GM03348 (cell line): Measurements from ENCODE around the gene VAV1.
"Not testable (repeated sequence)": the region's sequence is repeated elsewhere in the genome, so short reads cannot be mapped to it uniquely, and the experiment has no call there.

Experiments used
- DNase-seq: peaks from one replicate; pipeline ENCODE4 v3.0.0; 2012; ENCODE audit warnings: low spot score

VAV1 gene

GRCh38 chr19:6852001-6852400, 79.5 kb downstream of the VAV1 start:
- DNase-seq: no peak

DNA sequence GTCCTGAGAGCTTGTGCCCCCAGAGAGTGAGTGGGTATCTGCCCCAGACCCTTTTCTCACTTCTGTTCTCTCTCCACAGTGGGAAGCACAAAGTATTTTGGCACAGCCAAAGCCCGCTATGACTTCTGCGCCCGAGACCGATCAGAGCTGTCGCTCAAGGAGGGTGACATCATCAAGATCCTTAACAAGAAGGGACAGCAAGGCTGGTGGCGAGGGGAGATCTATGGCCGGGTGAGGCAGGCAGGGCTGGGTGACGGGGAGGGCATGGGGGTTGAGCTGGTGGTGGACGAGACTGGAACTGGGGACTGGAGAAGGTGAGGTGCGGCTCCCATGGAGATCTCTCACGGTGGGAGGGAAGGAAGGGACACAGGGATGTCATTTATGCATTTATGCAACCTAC, 81.4 kb downstream of the VAV1 start:
- no peak for DNase-seq

GRCh38 chr19:6854758-6855157, 82.2 kb downstream of the VAV1 start:
- DNase-seq: no peak

GRCh38 chr19:6856749-6857372, 84.4 kb downstream of the VAV1 start:
- DNase-seq: no peak

- DNase-seq: no peak
These were observed 89.3 kb downstream of the VAV1 start for GRCh38 chr19:6861683-6862286.

DNA sequence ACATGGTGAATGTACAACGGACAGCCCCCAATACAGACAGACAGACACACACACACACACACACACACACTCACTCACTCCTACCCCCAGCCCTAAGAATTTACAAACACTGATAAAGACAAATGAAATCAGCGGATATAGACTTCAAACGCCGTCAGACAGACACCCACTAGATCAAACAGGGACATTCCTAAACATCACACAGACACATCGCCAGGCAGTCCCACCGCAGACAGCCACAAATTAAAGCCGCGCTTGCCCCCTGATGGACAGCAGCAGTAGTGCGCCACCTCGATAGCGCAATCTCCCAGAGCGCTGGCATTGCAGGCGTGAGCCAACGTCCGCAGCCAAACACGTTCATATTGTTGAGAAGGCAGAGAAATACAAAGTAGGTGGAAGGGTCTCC, 90.2 kb downstream of the VAV1 start:
- DNase-seq: peak; percentile 87

DNA sequence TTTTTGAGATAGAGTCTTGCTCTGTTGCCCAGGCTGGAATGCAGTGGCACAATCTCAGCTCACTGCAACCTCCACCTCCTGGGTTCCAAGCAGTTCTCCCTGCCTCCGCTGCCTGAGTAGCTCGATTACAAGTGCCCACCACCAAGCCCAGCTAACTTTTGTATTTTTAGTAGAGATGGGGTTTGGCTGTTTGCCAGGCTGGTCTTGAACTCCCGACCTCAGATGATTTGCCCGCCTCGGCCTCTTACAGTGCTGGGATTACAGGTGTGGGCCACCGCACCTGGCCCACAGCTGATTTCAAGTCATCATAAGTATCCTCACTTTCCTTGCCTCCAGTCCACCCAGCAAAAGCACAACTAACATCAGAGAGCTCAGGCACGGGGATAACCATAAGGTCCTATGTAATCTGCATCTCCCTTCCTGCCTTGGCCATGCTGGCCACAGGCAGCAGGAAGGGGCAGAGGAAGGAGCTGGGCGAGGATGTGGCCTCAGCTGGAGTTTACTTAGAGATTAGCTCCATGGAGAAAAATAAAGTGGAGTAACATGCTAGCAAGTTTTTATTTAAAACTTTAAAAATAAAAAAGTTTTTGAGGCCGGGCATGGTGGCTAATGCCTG, 91.9 kb downstream of the VAV1 start:
- no peak for DNase-seq

- no peak for DNase-seq
These were observed 93.3 kb downstream of the VAV1 start for GRCh38 chr19:6865849-6866248.

GRCh38 chr19:6866741-6867151, 94.2 kb downstream of the VAV1 start:
- DNase-seq: no peak

- DNase-seq: no peak
These were observed 95.8 kb downstream of the VAV1 start for GRCh38 chr19:6868351-6868750.

DNA sequence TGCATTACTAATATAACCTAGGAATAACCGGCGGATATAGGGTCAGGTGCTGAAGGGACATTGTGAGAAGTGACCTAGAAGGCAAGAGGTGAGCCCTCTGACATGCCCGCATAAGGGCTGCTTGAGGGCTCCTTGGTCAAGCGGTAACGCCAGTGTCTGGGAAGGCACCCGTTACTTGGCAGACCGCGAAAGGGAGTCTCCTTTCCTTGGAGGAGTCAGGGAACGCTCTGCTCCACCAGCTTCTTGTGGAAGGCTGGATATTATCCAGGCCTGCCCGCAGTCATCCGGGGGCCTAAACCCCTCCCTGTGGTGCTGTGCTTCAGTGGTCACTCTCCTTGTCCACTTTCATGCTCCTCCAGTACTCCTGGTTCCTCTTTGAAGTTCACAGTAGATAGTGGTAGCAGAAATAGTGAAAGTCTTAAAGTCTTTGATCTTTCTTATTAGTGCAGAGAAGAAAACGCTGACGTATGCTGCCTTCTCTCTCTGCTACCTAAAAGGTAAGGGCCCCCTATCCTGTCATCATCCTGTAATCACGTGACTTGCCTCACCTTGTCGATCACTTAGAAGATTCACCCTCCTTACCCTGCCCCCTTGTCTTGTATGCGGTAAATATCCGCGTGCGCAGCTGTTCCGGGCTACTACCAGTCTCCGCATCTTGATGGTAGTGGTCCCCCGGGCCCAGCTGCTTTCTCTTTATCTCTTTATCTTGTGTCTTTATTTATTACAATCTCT, 96.8 kb downstream of the VAV1 start:
- not testable (repeated sequence) for DNase-seq

DNA sequence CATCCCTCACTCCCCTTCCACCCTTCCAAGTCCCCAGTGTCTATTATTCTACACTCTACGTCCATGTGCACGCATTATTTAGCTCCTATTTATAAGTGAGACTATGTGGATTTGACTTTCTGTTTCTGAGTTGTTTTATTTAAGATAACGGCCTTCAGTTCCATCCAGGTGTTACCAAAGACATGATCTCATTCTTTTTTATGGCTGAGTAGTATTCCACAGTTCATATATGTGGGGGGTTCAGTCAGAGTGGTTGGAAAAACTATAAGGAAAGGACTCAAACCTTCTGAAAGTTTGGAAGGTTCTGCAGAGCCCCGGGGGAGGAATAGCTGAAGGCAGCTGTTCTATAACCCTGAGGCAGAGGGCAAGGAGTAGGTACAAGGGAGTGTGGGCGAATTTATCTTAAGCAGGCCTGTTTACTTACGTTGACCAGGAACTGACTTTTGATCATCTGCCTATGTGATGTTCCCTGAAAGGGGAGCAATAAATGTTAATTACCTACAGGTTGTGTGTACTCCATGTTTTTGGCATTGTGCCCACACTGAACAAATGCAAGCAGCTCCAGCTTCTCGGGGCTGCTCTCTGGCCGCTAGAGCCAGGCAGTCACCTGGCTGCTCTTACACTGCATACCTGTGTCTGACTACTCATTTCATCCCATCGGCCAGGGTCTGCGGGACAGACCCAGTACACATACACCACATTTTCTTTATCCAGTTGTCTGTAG, 101.4 kb downstream of the VAV1 start:
- no peak for DNase-seq

DNA sequence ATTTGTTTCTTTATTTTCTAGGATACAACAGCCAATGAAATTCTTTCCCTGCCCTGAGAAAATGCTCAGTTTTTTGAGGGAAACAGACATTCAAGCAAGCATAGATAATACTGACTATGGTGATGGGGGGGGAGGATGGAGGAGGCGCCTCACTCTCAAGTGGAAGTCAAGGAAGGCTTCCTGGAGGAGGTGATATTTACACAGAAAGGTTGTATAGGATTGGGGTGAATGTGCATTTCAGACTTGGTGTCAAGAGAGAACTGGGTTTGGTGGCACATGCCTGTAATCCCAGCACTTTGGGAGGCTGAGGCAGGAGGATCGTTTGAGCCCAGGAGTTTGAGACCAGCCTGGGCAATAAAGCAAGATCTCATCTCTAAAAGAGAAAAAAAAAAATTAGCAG, 102.7 kb downstream of the VAV1 start:
- no peak for DNase-seq

- no peak for DNase-seq
These were observed 104.2 kb downstream of the VAV1 start for GRCh38 chr19:6876748-6877147.

DNA sequence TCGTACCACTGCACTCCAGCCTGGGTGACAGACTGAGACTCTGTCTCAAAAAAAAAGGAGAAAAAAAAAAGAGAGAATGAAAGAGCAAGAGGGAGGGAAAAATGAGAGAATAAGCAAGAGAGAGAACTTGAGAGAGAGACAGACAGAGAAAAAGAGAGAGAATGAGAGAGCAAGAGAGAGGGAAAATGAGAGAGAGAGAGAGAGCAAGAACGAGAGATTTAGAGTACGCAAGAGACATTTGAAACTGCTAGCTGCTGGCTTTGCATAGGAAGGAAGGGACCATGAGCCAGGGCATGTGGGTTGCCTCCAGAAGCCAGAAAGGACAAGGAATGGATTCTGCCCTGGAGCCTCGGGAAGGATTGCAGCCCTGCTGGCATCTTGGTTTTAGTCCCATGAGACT, 105.3 kb downstream of the VAV1 start:
- DNase-seq: no peak

DNA sequence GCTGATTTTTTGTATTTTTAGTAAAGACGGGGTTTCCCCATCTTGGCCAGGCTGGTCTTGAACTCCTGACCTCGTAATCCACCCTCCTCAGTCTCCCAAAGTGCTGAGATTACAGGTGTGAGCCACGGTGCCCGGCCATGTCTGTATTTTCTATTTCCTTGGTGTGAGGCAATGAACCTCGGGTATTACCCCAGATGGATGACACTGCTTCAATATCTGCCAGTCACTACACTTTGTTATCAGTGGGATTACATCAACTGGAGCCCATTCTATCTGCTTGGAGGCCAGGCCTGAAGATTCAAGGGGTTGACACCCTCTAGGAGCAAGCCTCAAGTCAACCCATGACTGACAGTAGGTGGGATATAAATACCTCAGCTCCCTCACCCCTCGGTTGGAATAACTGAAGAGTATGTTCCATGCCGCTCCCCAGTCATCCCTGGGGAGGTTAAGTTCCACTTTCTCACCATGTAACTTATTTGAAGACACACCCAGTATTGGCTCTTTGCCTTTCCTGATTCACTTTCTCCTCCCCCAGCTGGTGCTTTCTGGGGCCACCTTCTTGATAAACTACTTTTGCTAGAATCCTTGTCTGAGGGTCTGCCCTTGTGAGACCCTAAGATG, 113.9 kb downstream of the VAV1 start:
- DNase-seq: no peak

- no peak for DNase-seq
These were observed 114.8 kb downstream of the VAV1 start, which contains the start of gene ADGRE1 for GRCh38 chr19:6887316-6887715. TSS of gene ADGRE1 (plus strand) at chr19:6887579. CDS start at chr19:6887609, 30 bp downstream.

DNA sequence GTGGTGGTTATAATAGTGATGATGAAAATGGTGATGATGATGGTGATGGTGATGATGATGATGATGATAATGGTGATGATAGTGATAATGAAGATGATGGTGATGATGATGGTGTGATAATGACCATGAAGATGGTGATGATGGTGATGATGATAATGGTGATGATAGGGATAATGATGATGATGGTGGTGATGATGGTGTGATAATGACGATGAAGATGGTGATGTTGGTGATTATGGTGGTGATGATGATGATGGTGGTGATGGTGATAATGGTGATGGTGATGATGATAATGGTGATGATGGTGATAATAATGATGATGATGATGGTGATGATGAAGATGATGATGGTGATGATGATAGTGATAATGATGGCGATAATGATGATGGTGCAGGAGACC, 116.5 kb downstream of the VAV1 start:
- DNase-seq: no peak

- no peak for DNase-seq
These were observed 117.9 kb downstream of the VAV1 start for GRCh38 chr19:6890401-6890913.

DNA sequence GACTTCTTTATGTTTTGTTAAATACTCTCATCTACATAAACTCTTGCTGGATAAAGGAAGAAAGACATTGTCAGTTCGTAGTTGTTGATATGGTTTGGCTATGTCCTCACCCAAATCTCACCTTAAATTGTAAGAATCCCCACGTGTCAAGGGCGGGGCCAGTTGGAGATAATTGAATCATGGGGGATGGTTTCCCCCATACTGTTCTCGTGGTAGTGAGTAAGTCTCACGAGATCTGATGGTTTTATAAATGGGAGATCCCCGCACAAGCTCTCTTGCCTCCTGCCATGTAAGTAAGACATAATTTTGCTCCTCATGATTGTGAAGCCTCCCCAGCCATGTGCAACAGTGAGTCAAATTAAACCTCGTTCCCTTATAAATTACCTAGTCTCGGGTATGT, 118.4 kb downstream of the VAV1 start:
- DNase-seq: no peak

- DNase-seq: no peak
These were observed 119.4 kb downstream of the VAV1 start for GRCh38 chr19:6891761-6892385.
